ENCODE results near the gene NDUFS4.

Gene NDUFS4

DNA sequence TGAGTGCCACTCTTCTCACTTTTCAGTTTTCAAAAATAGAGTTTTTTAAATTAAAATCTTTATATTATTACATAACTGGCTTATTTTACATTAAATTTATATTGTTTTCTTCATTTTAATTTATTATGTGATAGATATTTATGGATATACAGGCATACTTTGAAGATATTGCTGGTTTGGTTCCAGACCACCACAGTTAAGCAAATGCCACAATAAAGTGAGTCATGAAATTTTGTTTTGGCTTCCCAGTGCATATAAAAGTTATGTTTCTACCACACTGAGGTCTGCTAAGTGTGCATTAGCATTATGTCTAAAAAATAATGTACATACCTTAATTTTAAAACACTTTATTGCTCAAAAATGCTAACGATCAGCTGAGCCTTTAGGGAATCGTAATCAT is 47.4 kb downstream of the NDUFS4 start:
- TF ChIP-seq POLR2AphosphoS5 (IDR thresholded peaks at IDR 0.05; ENCODE audit: low read depth, low read length): no peak
- no peak for TF ChIP-seq FOXP2 (optimal IDR thresholded peaks at IDR 0.05; ENCODE audit: borderline replicate concordance, extremely low read depth, extremely low read length, insufficient read depth)

DNA sequence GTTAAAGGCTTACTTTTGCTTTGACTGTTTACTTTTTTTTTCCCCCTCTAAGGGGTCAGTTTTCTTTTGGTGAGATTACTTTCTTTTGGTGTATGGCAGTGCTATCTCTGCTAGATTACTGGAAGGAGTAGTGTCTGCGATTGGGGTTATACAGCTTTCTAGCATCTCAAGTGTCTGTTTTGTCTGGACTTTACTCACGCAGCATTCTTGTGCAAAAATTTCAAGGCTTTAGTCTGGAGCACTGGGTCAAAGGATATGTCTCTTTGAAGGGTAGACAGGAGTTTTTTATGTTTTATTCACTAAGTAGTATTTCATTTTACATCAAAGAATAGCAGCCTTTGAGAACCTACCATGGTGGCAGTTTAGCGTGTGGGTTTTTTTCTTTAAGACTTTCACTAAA is 52.6 kb downstream of the NDUFS4 start:
- TF ChIP-seq SIN3A (IDR thresholded peaks at IDR 0.05; ENCODE audit: borderline replicate concordance, insufficient read depth, low read length) (no peak), FOXP2 (optimal IDR thresholded peaks at IDR 0.05; ENCODE audit: borderline replicate concordance, extremely low read depth, extremely low read length, insufficient read depth) (no peak), TAF1 (IDR thresholded peaks at IDR 0.05; ENCODE audit: borderline replicate concordance, insufficient read depth, low read length) (no peak), POLR2AphosphoS5 (IDR thresholded peaks at IDR 0.05; ENCODE audit: low read depth, low read length) (no peak)
- TF ChIP-seq, protein P1, sequence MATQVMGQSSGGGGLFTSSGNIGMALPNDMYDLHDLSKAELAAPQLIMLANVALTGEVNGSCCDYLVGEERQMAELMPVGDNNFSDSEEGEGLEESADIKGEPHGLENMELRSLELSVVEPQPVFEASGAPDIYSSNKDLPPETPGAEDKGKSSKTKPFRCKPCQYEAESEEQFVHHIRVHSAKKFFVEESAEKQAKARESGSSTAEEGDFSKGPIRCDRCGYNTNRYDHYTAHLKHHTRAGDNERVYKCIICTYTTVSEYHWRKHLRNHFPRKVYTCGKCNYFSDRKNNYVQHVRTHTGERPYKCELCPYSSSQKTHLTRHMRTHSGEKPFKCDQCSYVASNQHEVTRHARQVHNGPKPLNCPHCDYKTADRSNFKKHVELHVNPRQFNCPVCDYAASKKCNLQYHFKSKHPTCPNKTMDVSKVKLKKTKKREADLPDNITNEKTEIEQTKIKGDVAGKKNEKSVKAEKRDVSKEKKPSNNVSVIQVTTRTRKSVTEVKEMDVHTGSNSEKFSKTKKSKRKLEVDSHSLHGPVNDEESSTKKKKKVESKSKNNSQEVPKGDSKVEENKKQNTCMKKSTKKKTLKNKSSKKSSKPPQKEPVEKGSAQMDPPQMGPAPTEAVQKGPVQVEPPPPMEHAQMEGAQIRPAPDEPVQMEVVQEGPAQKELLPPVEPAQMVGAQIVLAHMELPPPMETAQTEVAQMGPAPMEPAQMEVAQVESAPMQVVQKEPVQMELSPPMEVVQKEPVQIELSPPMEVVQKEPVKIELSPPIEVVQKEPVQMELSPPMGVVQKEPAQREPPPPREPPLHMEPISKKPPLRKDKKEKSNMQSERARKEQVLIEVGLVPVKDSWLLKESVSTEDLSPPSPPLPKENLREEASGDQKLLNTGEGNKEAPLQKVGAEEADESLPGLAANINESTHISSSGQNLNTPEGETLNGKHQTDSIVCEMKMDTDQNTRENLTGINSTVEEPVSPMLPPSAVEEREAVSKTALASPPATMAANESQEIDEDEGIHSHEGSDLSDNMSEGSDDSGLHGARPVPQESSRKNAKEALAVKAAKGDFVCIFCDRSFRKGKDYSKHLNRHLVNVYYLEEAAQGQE (IDR thresholded peaks at IDR 0.05; ENCODE audit: insufficient read depth in 1 of 2, low read depth in 2 of 2, low read length in 2 of 2): no peak

DNA sequence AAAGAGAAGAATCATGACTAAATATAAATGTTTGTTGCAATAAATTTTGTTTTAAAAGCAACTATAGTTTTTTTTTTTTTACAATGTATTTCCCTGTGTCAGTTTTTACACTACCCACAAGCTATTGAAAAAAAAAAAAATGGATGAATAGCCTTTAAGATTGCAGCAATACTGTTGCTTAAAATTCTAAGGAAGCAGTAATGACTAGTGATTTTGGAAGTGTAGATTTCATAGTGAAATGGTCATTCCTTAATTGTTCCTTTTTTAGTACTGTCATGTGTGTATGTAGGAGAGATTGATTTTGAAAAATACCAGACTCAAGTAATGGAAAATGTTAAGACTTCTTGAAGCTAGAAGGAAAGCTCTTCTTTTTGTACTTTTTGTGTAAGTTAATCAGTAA is 53.1 kb downstream of the NDUFS4 start:
- TF ChIP-seq FOXP2 (optimal IDR thresholded peaks at IDR 0.05; ENCODE audit: borderline replicate concordance, extremely low read depth, extremely low read length, insufficient read depth) (no peak), SIN3A (IDR thresholded peaks at IDR 0.05; ENCODE audit: borderline replicate concordance, insufficient read depth, low read length) (no peak), POLR2AphosphoS5 (IDR thresholded peaks at IDR 0.05; ENCODE audit: low read depth, low read length) (no peak), TAF1 (IDR thresholded peaks at IDR 0.05; ENCODE audit: borderline replicate concordance, insufficient read depth, low read length) (no peak)
- TF ChIP-seq, protein P1 (IDR thresholded peaks at IDR 0.05; ENCODE audit: insufficient read depth in 1 of 2, low read depth in 2 of 2, low read length in 2 of 2): no peak

DNA sequence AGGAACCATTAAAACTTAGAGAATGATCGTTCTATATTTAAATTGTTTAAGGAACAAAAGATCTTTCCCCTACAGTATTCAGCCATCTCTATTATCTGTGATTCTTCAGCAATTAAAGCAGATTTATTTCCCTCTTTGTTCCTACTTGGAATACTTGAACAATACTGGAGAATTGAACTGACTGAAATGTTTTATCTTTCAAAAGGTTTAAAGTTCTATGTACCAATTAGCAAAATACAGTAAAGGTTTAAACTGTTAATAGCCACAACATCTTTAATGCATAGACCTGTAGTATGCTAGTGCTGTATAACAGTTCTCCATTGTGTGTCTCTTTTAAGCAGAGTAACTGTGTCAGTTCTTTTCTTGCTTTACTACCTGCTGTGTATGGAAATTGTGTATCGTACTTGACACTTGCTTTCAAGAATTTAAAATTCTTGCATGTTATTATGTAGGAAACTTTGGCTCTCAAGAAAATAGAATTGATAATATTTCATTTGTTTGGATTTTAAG is 54.0 kb downstream of the NDUFS4 start:
- TF ChIP-seq TAF1 (IDR thresholded peaks at IDR 0.05; ENCODE audit: borderline replicate concordance, insufficient read depth, low read length): no peak
- TF ChIP-seq POLR2AphosphoS5 (IDR thresholded peaks at IDR 0.05; ENCODE audit: low read depth, low read length): no peak
- TF ChIP-seq FOXP2 (optimal IDR thresholded peaks at IDR 0.05; ENCODE audit: borderline replicate concordance, extremely low read depth, extremely low read length, insufficient read depth): no peak
- TF ChIP-seq, protein P1 (IDR thresholded peaks at IDR 0.05; ENCODE audit: insufficient read depth in 1 of 2, low read depth in 2 of 2, low read length in 2 of 2): no peak
- TF ChIP-seq SIN3A (IDR thresholded peaks at IDR 0.05; ENCODE audit: borderline replicate concordance, insufficient read depth, low read length): no peak

DNA sequence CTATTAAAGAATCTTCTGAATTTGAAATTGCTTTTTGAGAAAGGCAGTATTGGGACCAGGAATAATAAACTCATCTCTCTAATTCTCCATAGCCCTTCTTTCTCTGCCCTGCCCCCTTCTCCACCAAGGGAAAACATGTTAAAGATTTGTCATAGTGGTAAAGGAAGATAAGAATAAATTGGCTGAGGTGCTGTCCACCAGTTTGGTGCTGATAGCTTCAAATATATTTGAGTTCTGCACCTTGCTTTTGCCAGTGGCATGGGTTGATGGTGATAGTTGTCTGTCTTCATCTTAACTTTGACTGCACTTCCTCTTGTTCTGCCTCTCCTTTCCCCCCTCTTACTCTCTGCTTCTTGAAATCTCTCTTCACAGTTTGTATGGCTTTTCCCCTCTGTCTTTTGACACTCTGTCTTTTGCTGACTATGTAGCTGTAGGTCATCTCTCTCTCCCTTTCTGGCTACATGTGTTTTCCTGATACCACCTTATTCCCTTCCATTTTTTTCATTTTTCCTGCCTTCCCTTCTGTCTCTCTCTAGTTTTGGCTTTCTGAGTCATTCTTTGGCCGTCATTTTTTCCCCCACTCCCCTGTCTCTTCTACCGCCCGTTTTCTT is 56.6 kb downstream of the NDUFS4 start:
- no peak for TF ChIP-seq TAF1 (IDR thresholded peaks at IDR 0.05; ENCODE audit: borderline replicate concordance, insufficient read depth, low read length)
- TF ChIP-seq FOXP2 (optimal IDR thresholded peaks at IDR 0.05; ENCODE audit: borderline replicate concordance, extremely low read depth, extremely low read length, insufficient read depth): no peak
- TF ChIP-seq SIN3A (IDR thresholded peaks at IDR 0.05; ENCODE audit: borderline replicate concordance, insufficient read depth, low read length): no peak
- TF ChIP-seq, protein P1 (IDR thresholded peaks at IDR 0.05; ENCODE audit: insufficient read depth in 1 of 2, low read depth in 2 of 2, low read length in 2 of 2): peak; percentile 74 to 91
- TF ChIP-seq POLR2AphosphoS5 (IDR thresholded peaks at IDR 0.05; ENCODE audit: low read depth, low read length): no peak
